HG02610 (cell line): ENCODE results near the gene SLC35F3.
A peak's percentile ranks its signal among the peaks of the same experiment; 100 is the strongest.

ENCODE experiments used
- ATAC-seq: cut with Tn5 transposase; IDR thresholded peaks from one replicate; pipeline ENCODE4 v1.9.1; 2021; ENCODE audit warnings: mild to moderate bottlenecking, moderate library complexity; ENCODE audit not compliant: unreplicated experiment

Gene SLC35F3

GRCh38 chr1:234309598-234310459 is 405.4 kb downstream of the SLC35F3 start:
- ATAC-seq, result peak; percentile 82

GRCh38 chr1:234310460-234310817 is 406.0 kb downstream of the SLC35F3 start:
- ATAC-seq, result no peak

- ATAC-seq, result no peak
These were observed 406.9 kb downstream of the SLC35F3 start for GRCh38 chr1:234311414-234311813.

DNA sequence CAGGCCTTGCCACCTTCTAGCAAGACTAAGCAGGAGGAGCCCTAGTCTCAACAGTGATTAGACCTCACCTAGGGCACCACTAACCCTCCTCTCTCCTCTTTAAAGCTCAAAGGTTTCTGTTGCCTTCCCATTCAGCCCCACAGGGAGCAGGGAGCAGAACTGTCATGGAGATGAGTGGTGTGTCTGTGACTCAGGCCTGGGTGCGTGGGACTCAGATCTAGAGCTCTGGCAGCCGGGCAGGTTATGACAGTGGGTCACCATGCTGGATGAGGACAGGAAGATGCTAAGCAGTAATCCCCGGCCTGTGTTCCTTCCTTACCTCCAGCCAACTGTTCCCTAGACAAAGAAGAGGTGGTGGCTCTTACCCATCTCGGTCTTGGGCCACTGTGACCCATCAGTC is 408.7 kb downstream of the SLC35F3 start:
- no peak for ATAC-seq

DNA sequence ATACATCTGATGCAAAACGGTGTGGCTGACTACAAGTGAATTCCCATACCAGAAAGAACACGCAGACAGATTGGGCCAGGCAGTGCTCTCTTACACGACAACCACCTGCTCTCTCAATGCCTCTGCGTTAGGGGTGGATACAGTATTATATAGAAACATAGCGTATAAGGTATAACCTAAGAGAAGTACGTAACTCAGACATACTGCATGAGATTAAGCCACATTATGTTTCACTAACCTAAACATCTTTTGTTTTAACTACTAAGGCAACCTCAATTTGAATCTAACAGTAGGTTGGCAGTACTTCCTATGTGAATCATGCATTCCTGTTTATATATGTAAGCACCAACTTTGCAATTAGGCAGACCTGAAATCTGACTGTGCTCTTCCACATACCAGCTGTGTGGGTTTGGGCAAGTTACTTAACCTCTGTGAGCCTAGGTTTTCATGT is 410.6 kb downstream of the SLC35F3 start:
- peak; percentile 56 for ATAC-seq

GRCh38 chr1:234315588-234315987 is 411.1 kb downstream of the SLC35F3 start:
- ATAC-seq, result no peak

GRCh38 chr1:234316486-234316885 is 412.0 kb downstream of the SLC35F3 start:
- ATAC-seq, result no peak

GRCh38 chr1:234316937-234317336 is 412.5 kb downstream of the SLC35F3 start:
- ATAC-seq, result no peak

- no peak for ATAC-seq
These were observed 415.6 kb downstream of the SLC35F3 start for GRCh38 chr1:234320069-234320468.

DNA sequence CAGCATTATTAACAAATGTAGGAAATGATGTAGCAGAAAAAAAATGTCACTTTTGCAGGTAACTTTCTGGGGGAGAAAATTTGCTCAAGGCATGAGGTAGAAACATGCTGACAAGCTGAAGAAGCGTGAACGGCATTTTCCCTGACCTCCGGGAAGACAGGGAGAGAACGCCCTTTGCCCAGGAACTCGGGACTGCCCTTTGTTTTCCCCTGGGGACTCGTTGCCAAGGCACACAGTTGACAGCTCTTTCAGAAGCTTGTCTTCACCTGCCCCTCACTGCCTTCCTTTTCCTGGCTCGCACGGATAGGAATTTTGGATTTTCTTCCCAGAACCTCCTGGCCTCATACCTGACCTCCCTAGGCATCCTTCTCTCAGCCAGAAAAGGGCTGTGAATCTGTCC is 416.1 kb downstream of the SLC35F3 start:
- ATAC-seq, result no peak

- ATAC-seq, result no peak
These were observed 416.8 kb downstream of the SLC35F3 start for GRCh38 chr1:234321231-234321630.

DNA sequence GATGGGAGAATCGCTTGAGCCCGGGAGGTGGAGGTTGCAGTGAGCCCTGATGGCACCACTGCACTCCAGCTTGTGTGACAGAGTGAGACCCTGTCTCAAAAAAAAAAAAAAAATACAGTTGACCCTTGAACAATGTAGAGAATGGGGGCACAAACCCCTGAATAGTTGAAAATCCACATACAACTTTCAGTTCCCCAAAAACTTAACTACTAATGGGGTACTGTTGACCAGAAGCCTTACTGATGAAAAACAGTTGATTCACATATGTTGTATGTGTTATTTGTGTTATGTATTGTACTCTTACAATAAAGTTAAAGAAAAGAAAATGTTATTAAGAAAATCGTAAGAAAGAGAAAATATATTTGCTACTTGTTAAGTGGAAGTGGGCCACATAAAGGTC is 417.6 kb downstream of the SLC35F3 start:
- no peak for ATAC-seq

- ATAC-seq, result no peak
These were observed 418.5 kb downstream of the SLC35F3 start for GRCh38 chr1:234322979-234323378.

DNA sequence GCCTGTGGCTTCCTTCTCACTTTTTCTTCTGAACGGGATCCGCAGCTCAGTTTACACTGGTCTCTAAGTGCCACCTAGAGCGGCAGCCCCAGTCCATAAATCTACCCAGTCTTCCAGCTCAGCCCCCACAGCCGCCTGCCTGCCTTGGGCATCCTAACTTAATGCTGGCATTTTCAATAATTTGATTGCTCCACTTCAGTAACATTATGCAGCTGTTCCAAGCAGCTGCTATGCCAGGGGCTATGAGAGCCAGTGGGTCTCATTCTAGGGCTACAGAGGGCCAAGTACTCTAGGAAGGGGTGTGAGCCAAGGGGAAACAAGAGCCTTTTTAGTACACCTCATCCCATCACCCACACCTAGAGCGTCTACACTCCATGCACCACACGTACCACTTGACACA is 420.3 kb downstream of the SLC35F3 start:
- ATAC-seq, result no peak

- peak; percentile 28 for ATAC-seq
These were observed 421.5 kb downstream of the SLC35F3 start for GRCh38 chr1:234325878-234326496.

- peak; percentile 70 for ATAC-seq
These were observed 422.3 kb downstream of the SLC35F3 start for GRCh38 chr1:234326497-234327366.

DNA sequence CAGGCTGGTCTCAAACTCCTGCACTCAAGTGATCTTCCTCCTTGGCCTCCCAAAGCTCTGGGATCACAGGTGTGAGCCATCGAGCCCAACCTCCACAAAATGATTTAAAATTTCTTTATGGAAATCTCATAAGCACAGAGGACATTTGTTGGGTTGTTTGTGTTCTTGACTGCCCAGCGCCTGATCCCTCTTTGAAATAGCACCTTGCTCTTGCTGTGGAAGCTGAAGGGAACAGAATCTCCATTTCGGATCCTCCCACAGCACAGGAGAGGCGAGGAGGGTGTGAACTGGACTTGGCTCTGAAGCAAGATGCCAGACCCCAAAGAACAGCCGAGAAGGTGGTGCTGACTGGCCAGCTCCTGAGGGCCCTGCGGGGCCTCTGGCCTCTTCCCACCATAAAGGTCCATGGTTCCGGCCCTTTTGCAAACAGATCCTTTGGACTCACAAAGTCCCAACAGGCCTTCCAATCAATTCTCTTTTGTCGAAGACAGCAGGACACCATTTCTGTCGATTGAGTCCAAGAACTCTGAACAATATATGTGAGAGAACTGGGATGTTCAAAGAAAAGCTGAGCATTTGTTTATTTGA is 423.2 kb downstream of the SLC35F3 start:
- no peak for ATAC-seq

DNA sequence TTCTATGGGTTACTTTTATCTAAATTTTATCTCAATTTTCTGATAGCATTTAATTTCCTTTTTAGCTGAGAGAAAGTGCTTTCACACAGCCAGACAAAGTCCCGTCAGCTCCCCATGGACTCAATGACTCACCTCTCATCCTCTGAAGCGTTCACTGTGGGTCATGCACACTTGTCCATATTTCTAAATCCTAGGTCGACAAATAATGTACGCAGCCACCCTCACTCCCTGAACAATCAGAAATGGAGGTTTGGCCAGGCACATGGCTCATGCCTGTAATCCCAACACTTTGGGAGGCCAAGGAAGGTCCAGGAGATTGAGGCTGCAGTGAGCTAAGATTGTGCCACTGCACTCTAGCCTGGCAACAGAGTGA is 426.4 kb downstream of the SLC35F3 start:
- ATAC-seq, result no peak

GRCh38 chr1:234331507-234331906 is 427.0 kb downstream of the SLC35F3 start:
- no peak for ATAC-seq

- ATAC-seq, result no peak
These were observed 431.9 kb downstream of the SLC35F3 start for GRCh38 chr1:234336359-234336758.

DNA sequence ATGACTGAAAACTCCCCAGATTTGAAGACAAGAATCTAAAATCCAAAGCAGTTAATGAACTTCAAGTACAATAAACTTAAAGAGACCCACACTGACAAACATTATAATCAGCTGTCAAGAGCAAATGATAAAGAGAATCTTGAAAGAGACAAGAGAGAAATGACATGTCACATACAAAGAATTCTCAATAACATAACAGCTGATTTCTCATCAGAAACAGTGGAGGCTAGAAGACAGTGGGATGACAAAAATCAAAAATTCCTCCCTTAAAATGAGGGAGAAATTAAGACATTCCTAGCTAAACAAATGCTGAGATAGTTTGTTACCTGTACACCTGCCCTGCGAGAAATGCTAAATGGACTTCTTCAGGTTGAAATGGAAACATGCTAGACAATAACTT is 432.8 kb downstream of the SLC35F3 start:
- ATAC-seq, result no peak
